Cardiac fibroblast (primary cell): ENCODE results near the gene CNTNAP2.

ENCODE experiments used
- DNase-seq, 2 donors: peaks; one replicate each; pipeline versions ENCODE4 v3.0.0 to v3.0.0-alpha.2; 2010; ENCODE audit warnings: low read depth in 2 of 2
- H3K4me3 ChIP-seq, 2 donors: replicated peaks in 1 of 2; 1 replicate in 1 of 2; 2 replicates in 1 of 2; pipeline ENCODE4 v1.5.1; 2011; ENCODE audit warnings: low read depth in 2 of 2, low read length in 2 of 2, mild to moderate bottlenecking in 2 of 2, moderate library complexity in 1 of 2
- CTCF ChIP-seq: IDR thresholded peaks from one replicate; pipeline ENCODE4 v1.5.1; 2011; ENCODE audit warnings: low read depth, mild to moderate bottlenecking, low read length, inconsistent platforms

The CNTNAP2 gene

DNA sequence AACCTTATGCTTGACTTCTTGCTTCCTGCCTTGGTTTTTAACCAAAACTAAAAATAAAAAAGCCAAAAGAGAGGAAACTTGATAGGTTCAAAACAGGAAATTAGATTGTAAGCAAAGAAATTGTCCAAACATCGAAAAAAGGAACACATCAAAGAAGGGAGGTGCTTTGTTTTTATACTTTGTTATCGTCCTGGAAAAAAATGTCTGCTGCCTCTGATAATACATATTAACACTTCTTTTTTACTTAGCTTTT is 2187.4 kb downstream of the CNTNAP2 start:
- DNase-seq = no peak
- TF ChIP-seq CTCF = no peak

DNA sequence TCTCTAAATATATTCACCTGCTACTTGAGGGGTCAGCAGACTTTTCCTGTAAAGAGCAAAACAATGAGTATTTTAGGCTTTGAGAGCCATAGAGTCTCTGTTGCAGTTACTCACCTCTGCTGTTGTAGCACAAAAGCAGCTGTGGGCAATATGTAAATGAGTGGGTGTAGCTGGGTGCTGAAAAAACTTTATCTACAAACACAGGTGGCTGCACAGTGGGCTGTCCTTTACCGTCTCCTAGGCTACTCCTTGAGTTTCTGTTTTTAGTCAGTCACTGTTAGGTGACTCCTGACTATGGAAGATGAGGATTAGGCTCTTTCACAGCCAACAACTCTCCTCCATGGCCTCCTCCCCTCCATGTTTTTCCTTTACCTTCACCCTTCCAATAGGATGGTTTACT is 2187.9 kb downstream of the CNTNAP2 start:
- no peak for DNase-seq
- no peak for TF ChIP-seq CTCF
- H3K4me3 ChIP-seq = no peak overlapping the region

More for the DNA sequence above, 2187.4 kb downstream of the CNTNAP2 start:
- H3K4me3 ChIP-seq = no peak overlapping the region

DNA sequence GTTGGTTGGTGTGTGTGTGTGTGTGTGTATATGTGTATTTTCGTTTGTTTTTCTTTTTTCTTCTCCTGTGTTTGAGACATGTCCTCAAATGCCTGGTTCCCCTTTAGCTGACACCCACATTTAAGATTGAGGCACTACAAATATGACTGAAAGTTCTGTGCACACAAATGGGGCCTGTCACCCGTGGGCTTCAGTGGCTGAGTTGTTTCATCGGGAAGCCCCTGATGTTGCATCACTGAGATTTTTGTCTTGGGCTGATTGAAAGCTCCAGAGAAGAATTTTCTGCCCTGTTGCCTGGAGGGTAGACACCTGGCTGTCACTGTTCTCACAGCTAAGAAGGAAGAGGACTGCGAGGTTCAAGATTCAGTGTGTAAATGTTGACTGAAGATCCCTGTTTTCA is 2190.2 kb downstream of the CNTNAP2 start:
- DNase-seq = no peak
- H3K4me3 ChIP-seq = no peak overlapping the region
- no peak for TF ChIP-seq CTCF

DNA sequence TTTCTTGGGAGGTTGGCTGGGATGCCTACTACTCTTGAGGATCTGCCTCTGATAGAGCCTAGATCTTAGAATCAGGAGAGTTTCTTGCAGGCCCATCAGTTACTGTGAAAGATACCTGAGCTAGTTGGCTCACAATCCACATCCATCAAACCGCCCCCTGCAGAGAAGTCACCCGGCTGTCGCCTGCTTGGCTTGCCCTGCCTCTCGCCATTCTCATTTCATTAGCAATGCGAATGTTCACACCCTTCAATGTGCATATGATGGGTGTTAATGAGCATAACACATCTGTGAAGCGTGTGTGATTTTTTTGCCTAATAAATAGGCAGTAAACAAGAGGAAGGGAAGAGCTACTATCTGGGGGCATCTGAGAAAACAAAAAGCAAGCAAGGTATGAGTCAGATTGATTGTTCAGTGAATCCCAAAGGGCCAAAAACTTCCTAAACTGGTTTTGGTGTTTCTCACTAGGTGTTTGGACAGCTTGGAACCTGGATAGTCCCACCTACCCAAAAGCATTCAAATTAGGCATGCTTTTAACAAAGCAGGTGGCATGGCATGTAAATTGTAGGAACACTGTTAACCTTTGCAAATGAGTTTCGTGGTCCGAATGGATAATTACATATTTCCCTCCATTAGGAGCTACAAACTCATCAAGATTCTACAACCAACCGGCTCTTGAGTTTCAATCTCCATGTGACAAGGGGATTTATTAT is 2201.7 kb downstream of the CNTNAP2 start:
- H3K4me3 ChIP-seq = no peak overlapping the region
- DNase-seq = no peak
- no peak for TF ChIP-seq CTCF

GRCh38 chr7:148318838-148319237 is 2202.2 kb downstream of the CNTNAP2 start:
- no peak overlapping the region for H3K4me3 ChIP-seq
- TF ChIP-seq CTCF = no peak
- no peak for DNase-seq

DNA sequence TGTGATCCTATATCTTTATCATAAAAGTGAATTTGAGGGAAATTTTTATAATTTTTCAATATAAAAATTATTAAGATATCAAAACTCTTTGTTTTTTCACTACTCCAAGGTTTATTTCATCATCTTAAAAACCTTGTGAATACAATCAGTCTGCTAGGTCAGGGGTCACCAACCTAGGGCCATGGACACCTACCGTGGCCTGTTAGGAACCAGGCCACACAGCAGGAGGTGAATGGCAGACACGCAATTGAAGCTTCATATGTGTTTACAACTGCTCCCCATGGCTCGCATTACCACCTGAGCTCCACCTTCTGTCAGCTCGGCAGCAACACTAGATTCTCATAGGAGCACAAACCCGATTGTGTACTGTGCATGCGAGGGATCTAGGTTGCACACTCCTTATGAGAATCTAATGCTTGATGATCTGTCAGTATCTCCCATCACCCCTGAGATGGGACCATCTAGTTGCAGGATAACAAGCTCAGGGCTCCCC is 2202.8 kb downstream of the CNTNAP2 start:
- H3K4me3 ChIP-seq = no peak overlapping the region
- DNase-seq = no peak
- TF ChIP-seq CTCF = no peak

- no peak for DNase-seq
- no peak for TF ChIP-seq CTCF
- H3K4me3 ChIP-seq = no peak overlapping the region
These were observed 2208.6 kb downstream of the CNTNAP2 start for GRCh38 chr7:148325208-148325607.
